Measurements from ENCODE around the gene EPHA3. TPM values are rescaled to one million over a fixed set of nuclear protein-coding genes. Genes with fewer than 3 reads are reported as not detected.

Gene EPHA3
- total and polyA plus RNA-seq, 2 donors: 13.6 to 158 TPM

DNA sequence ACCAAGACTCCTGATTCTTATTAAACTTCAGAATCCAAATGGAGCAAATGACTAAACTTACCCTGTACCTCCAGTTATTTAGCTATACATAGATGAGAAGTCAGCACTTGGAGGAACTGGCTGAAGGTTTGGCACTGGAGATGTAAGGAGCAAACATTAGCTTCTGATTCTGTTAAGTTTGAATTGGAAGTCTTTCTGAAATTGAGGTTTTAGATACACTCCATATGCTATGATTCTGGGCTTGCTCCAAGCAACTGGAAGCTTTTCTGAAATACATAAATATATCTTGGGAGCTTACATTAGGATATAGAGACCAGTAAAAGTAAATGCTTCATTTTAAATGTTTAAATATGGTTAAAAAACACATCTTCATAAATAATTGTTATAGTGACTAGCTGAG lies 333.7 kb downstream of the EPHA3 start:
- no peaks in the 10 kb centered on the region for H3K4me1 ChIP-seq (ENCODE audit: insufficient read depth)
- no peak for DNase-seq (ENCODE audit: extremely low spot score)
- H3K36me3 ChIP-seq (ENCODE audit: insufficient read depth): no peaks in the 10 kb centered on the region
- no peak overlapping the region for H3K4me3 ChIP-seq (ENCODE audit: low read depth, low read length)
- no peak overlapping the region for H3K27ac ChIP-seq (ENCODE audit: low read depth)

DNA sequence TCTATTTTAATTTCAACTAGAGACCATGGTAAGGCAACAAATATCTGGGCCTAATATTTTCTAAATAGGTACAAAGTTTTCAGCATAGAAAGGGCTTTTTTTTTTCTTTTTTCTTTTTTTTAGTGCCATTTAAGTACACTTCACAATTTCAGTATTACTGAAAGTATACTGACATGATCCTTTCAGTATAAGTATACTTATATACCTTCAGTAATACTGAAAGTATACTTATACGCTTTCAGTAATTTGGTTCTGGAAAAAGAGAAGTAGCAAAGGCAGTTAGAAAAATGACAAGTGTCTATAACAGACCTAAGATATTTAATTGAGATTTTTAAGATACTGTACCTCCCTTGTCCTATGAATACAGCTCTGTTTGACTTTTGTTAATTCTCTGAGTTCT lies 339.2 kb downstream of the EPHA3 start:
- no peaks in the 10 kb centered on the region for H3K4me1 ChIP-seq (ENCODE audit: insufficient read depth)
- no peaks in the 10 kb centered on the region for H3K36me3 ChIP-seq (ENCODE audit: insufficient read depth)
- no peak overlapping the region for H3K27ac ChIP-seq (ENCODE audit: low read depth)
- WGBS: 97% methylated on average over 1 of the region's 1 CpG
- DNase-seq (ENCODE audit: extremely low spot score): no peak
- H3K4me3 ChIP-seq (ENCODE audit: low read depth, low read length): no peak overlapping the region

DNA sequence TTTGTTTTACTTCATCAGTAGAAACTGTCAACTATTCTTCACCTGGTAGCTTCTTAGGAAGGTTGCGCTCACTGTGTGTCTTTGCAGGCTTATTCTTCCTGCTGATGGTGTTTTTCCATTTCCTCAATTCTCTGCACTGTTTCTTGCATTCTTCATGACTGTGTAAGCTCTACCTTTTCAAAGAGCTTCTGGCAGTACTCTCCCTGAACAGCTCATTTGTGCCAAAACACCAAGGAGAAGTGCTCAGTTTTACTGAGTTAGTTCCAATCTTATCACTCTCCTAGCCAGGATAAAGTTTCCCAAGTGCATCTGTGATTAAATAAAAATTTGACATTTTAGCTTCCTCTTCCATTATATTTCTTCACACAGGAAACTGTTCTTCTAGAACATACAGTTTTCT lies 339.8 kb downstream of the EPHA3 start:
- no peaks in the 10 kb centered on the region for H3K36me3 ChIP-seq (ENCODE audit: insufficient read depth)
- no peak for DNase-seq (ENCODE audit: extremely low spot score)
- no peak overlapping the region for H3K27ac ChIP-seq (ENCODE audit: low read depth)

DNA sequence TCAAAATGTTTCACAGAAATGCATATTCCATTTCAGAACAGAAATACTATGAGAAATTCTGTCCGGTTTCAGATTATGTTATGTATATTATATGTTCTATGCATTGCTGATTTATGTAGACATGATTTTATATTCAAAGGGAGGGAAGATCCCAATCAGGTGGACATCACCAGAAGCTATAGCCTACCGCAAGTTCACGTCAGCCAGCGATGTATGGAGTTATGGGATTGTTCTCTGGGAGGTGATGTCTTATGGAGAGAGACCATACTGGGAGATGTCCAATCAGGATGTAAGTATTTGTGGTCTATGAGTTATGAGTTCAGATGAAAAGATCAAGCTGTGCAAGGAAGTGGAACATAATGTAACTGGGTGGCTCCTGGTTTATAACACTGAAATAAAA lies 341.7 kb downstream of the EPHA3 start:
- H3K4me1 ChIP-seq (ENCODE audit: insufficient read depth): no peaks in the 10 kb centered on the region
- H3K36me3 ChIP-seq (ENCODE audit: insufficient read depth): no peaks in the 10 kb centered on the region
- no peak overlapping the region for H3K27ac ChIP-seq (ENCODE audit: low read depth)
- DNase-seq (ENCODE audit: extremely low spot score): no peak
- H3K4me3 ChIP-seq (ENCODE audit: low read depth, low read length): no peak overlapping the region
- WGBS: 95% methylated on average over 4 of the region's 4 CpGs

More for the DNA sequence above, 339.8 kb downstream of the EPHA3 start:
- H3K4me3 ChIP-seq (ENCODE audit: low read depth, low read length): no peak overlapping the region
- WGBS: 86% methylated on average over 1 of the region's 1 CpG
- H3K4me1 ChIP-seq (ENCODE audit: insufficient read depth): no peaks in the 10 kb centered on the region

DNA sequence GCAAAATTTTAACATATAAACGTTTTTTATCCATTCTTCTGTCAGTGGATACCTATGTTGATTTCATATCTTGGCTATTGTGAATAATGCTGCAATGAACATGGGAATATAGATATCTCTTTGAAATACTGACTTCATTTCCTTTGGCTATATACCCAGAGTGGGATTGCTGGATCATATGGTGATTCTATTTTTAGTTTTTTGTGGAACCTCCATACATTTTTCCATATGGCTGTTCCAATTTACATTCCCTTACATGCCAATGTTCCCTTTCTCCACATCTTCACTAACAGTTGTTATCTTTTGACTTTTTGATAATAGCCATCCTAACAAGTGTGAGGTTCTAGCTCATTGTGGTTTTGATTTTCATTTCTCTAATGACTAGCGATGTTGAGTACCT lies 344.6 kb downstream of the EPHA3 start:
- Histone ChIP-seq H3K36me3 (ENCODE audit: insufficient read depth) (no peaks in the 10 kb centered on the region), H3K4me1 (ENCODE audit: insufficient read depth) (no peaks in the 10 kb centered on the region), H3K4me3 (ENCODE audit: low read depth, low read length) (no peak overlapping the region), H3K27ac (ENCODE audit: low read depth) (no peak overlapping the region)
- WGBS: 80% methylated on average over 2 of the region's 2 CpGs
- no peak for DNase-seq (ENCODE audit: extremely low spot score)

DNA sequence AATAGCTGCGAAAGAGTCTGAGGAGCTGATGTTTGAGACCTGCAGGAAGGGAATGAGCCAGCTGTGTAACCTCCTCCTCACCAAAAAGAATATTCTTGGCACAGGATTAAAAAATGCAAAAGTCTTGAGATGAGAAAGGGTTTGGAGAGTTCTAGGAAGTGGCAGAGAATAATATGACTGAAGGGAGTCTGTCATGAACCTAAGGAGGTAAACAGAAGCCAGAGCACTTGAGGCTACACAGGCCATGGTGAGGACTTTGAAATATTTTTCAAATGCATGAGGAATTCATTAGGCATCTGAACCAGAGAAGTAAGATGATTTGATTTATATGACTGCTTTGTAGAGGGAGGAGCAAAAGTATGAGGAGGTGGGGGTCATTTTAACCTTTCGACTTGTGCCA lies 347.8 kb downstream of the EPHA3 start:
- no peak overlapping the region for H3K27ac ChIP-seq (ENCODE audit: low read depth)
- H3K4me3 ChIP-seq (ENCODE audit: low read depth, low read length): no peak overlapping the region
- WGBS: 88% methylated on average over 2 of the region's 2 CpGs
- no peaks in the 10 kb centered on the region for H3K36me3 ChIP-seq (ENCODE audit: insufficient read depth)
- H3K4me1 ChIP-seq (ENCODE audit: insufficient read depth): no peaks in the 10 kb centered on the region
- DNase-seq (ENCODE audit: extremely low spot score): no peak

DNA sequence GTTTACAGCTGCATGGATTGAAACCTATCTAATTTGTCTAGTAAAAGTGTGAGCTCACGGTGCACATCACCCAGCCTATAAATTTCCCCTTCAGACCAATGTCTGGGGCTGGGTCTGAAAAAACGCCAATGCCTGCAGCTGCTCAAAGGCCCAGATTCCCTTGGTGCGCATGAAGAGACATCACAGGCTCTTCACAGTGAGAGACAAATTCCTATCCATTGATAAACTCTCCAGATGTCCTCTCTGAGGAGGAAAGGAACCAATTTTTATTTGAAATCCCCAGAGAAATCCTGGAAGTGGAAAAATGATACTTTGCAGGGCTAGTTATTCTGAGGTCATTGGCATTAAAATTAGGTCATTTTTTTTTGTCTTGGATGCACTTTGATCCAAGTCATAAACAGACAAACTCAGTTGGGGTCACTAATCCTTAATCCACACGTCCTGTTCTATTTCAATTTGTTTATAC lies 360.5 kb downstream of the EPHA3 start:
- Histone ChIP-seq H3K4me3 (ENCODE audit: low read depth, low read length) (no peak overlapping the region), H3K36me3 (ENCODE audit: insufficient read depth) (no peaks in the 10 kb centered on the region), H3K27ac (ENCODE audit: low read depth) (no peak overlapping the region), H3K4me1 (ENCODE audit: insufficient read depth) (no peaks in the 10 kb centered on the region)
- DNase-seq (ENCODE audit: extremely low spot score): no peak
- 28% methylated on average over 4 of the region's 4 CpGs for WGBS

DNA sequence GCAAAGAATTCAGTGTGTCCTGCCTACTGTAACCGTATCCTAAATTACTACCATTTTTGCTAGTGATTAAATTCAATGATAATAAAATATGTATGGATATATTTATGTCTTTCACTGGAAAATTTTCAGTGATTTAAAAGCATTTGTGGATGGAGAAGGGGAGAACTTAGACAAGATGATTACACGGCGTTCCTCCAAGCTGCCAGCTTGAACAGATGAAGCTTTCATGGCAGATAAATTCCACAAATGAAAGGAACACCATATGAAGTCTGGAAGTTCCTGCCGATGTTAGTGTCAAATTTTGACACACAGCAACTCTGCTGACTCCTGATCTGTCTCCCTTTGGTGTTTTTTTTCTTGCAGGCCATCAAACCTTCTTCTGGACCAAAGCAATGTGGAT lies 364.7 kb downstream of the EPHA3 start:
- no peaks in the 10 kb centered on the region for H3K36me3 ChIP-seq (ENCODE audit: insufficient read depth)
- H3K27ac ChIP-seq (ENCODE audit: low read depth): no peak overlapping the region
- DNase-seq (ENCODE audit: extremely low spot score): no peak
- 88% methylated on average over 4 of the region's 4 CpGs for WGBS
- no peaks in the 10 kb centered on the region for H3K4me1 ChIP-seq (ENCODE audit: insufficient read depth)
- H3K4me3 ChIP-seq (ENCODE audit: low read depth, low read length): no peak overlapping the region

DNA sequence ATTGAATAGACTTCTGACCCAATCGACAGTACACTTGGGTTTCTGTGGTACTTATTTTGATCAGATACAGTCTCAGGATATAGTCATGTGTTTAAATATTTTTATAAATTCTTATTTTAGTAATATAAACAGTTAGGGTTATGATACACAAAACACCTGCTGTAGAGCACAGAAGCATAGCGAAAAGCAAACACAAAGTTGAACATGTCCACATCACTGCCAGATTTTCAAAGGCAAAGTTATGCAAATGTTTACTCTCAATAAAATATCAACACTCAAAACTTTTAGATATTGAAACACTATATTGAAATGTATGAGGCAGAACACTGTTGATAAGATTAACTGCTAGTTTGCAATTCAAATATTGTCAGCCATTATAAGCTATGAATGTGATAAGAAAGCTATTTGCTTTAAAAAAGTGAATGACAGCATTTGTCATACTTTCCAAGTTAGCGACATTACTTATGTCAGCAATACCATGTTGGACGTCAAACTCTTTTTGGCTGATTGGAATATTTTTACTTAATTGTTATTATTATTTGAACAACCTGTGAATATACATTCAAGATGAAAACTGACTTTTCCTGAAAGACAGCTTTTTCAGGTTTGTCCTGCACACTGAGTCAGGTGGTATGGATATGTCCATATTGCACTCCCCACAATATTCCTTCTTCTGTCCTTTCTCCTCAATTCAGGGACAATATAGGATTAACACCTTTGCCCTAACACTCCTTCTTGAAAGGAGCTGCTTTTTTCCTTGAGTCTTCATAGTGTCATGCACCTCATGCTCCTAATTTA lies 367.1 kb downstream of the EPHA3 start:
- WGBS: 59% methylated on average over 4 of the region's 4 CpGs

DNA sequence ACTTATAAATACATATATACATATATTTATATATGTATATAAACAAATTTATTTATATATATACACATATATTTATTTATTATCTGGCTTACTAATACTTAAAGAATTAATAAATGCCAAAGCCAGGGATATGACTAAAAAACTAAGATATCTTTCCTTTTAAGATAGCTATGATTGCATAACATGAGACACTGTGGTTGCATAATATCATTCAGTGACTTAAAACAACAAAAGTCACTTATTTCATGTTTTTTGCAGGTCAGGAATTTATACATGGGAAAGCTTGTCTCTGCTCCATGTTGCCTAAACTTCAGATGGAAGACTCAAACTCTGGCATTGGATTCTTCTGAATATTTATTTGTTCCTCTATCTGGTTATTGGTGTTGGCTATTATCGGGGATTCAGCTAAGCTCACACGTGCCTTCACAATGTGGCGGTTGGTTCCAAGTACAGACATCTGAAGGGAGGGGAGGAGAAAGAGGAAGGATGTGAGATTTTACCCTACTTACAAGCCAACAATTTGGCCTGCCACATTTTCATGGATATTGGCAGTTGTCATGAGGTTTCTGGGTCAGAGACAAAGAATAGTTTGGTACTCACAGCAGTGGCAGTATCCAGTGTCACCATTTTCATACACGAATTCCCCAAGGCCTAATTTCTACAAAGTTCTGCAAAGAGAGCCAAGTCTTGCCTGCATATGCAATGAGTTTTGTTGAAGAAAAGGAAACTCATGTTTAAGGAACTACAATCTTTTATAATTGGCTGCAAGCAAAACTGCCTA lies 381.6 kb downstream of the EPHA3 start:
- Histone ChIP-seq H3K4me1 (ENCODE audit: insufficient read depth) (no peaks in the 10 kb centered on the region), H3K27ac (ENCODE audit: low read depth) (no peak overlapping the region), H3K4me3 (ENCODE audit: low read depth, low read length) (no peak overlapping the region), H3K36me3 (ENCODE audit: insufficient read depth) (no peaks in the 10 kb centered on the region)
- 85% methylated on average over 4 of the region's 4 CpGs for WGBS
- no peak for DNase-seq (ENCODE audit: extremely low spot score)

More for the DNA sequence above, 367.1 kb downstream of the EPHA3 start:
- no peak for DNase-seq (ENCODE audit: extremely low spot score)
- Histone ChIP-seq H3K4me3 (ENCODE audit: low read depth, low read length) (no peak overlapping the region), H3K36me3 (ENCODE audit: insufficient read depth) (no peaks in the 10 kb centered on the region), H3K4me1 (ENCODE audit: insufficient read depth) (no peaks in the 10 kb centered on the region), H3K27ac (ENCODE audit: low read depth) (no peak overlapping the region)

DNA sequence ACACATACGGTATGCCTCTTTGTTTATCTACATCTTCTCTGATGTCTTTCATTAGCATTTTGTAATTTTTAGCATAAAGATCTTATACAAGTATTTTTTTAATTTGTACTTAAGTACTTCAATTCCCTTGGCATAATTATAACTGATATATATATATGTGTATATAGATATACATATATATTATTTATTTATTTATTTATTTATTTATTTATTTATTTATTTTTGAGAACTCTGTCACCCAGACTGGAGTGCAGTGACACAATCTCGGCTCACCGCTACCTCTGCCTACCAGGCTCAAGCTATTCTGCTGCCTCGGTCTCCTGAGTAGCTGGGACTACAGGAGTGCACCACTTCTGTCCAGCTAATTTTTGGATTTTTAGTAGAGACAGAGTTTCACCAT lies 382.7 kb downstream of the EPHA3 start:
- H3K4me1 ChIP-seq (ENCODE audit: insufficient read depth): no peaks in the 10 kb centered on the region
- no peaks in the 10 kb centered on the region for H3K36me3 ChIP-seq (ENCODE audit: insufficient read depth)
- no peak for DNase-seq (ENCODE audit: extremely low spot score)
- H3K27ac ChIP-seq (ENCODE audit: low read depth): no peak overlapping the region
- H3K4me3 ChIP-seq (ENCODE audit: low read depth, low read length): no peak overlapping the region
- WGBS: 97% methylated on average over 4 of the region's 4 CpGs

DNA sequence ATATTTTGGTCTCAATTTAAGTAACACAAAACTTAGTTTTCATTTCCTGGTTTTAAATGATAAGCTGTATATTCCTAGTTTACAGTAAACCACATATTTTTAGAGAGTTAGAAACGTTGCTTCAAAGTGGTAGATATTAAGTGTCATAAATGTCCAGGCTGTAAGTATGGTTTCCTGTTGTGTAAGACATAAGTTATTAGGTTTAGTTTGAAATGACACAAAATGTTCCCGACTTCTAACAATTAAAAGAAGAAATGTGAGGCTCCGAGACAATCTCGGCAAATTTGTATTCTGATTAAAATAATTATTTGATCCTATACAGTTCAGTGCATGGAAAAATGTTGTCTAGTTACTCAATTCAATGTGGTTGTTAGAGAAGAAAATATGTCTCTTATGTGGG lies 387.3 kb downstream of the EPHA3 start:
- WGBS: 70% methylated on average over 4 of the region's 4 CpGs
- H3K4me1 ChIP-seq (ENCODE audit: insufficient read depth): no peaks in the 10 kb centered on the region
- no peak for DNase-seq (ENCODE audit: extremely low spot score)
- H3K27ac ChIP-seq (ENCODE audit: low read depth): no peak overlapping the region
- H3K4me3 ChIP-seq (ENCODE audit: low read depth, low read length): no peak overlapping the region
- no peaks in the 10 kb centered on the region for H3K36me3 ChIP-seq (ENCODE audit: insufficient read depth)

DNA sequence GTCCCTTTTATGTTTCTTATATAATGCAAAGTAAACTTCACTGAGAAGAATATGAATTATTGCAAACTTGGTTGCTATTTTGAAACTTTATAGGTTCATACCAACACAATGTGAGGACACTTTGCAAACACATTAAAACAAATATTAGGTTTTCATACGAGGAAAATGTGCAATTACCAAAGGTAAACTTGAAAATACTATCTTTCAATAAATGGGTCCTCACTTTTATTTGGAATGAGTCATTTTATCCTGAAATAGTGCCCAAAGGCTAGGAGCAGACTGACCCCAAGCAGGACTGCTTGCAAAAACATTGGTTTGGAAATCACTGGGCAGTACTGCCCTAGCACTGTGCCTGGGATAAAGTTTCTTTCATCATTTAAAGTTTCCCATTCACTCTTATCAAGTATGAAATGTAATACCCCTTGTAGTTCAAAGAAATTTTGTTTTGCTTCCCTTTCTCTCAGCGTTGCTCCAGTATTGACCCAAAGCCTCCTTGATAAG lies 396.5 kb downstream of the EPHA3 start:
- 55% methylated on average over 2 of the region's 2 CpGs for WGBS

DNA sequence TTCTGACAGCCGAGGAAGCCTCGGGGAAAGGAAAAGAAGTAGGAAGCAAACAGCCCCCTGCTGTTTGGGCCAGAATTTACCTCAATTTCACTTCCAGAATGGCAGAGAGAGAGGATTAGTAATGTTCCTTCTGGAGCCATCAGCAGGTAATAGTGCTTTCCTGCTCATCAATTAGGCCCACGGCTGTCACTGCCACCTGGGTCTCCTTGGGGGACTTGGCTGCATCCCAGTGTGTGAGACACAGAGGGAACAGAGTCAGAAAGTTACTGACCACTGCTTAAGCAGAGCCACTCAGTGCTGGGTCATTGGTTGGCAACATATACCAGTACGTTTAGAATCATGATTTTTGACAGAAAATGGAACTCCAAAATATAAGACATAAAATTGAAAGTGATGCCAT lies 397.0 kb downstream of the EPHA3 start:
- Histone ChIP-seq H3K27ac (ENCODE audit: low read depth) (no peak overlapping the region), H3K36me3 (ENCODE audit: insufficient read depth) (no peaks in the 10 kb centered on the region), H3K4me1 (ENCODE audit: insufficient read depth) (peaks cover 2% of the 10 kb centered on the region), H3K4me3 (ENCODE audit: low read depth, low read length) (no peak overlapping the region)
- DNase-seq (ENCODE audit: extremely low spot score): no peak
- 80% methylated on average over 4 of the region's 4 CpGs for whole genome bisulfite sequencing

More for the DNA sequence above, 396.5 kb downstream of the EPHA3 start:
- Histone ChIP-seq H3K27ac (ENCODE audit: low read depth) (no peak overlapping the region), H3K4me3 (ENCODE audit: low read depth, low read length) (no peak overlapping the region), H3K4me1 (ENCODE audit: insufficient read depth) (peaks cover 2% of the 10 kb centered on the region), H3K36me3 (ENCODE audit: insufficient read depth) (no peaks in the 10 kb centered on the region)
- DNase-seq (ENCODE audit: extremely low spot score): no peak

All from urinary bladder (tissue), 4 donors.